Stimulated activated effector memory CD8-positive, alpha-beta T cell treated with anti-CD3 and anti-CD28 coated beads, Interleukin-12 subunit alpha, Interleukin-12 subunit beta, amount 100 ng/mL, for 72 hours (primary cell): ENCODE data around the gene PRKD1.

Source experiments
- ATAC-seq: fragments of 150-1000 bp; cut with Tn5 transposase; 2 replicates; pipeline ENCODE4 v1.10.0; 2021
- DNase-seq, 2 donors: peaks; one replicate each; pipeline ENCODE4 v3.0.0; 2021 to 2022; ENCODE audit warnings: low spot score in 2 of 2
- H3K27ac Mint-ChIP-seq: one replicate; pipeline ENCODE4 v1.8.0; 2022; ENCODE audit warnings: mild to moderate bottlenecking, mixed read lengths
- H3K36me3 Mint-ChIP-seq: one replicate; pipeline ENCODE4 v1.8.0; 2022; ENCODE audit warnings: mild to moderate bottlenecking, mixed read lengths
- H3K4me1 Mint-ChIP-seq: one replicate; pipeline ENCODE4 v1.8.0; 2022; ENCODE audit warnings: mixed read lengths
- H3K4me3 Mint-ChIP-seq: one replicate; pipeline ENCODE4 v1.8.0; 2022; ENCODE audit warnings: mild to moderate bottlenecking, mixed read lengths
- H3K9me3 Mint-ChIP-seq: one replicate; pipeline ENCODE4 v1.8.0; 2022; ENCODE audit warnings: mixed read lengths

The PRKD1 gene

DNA sequence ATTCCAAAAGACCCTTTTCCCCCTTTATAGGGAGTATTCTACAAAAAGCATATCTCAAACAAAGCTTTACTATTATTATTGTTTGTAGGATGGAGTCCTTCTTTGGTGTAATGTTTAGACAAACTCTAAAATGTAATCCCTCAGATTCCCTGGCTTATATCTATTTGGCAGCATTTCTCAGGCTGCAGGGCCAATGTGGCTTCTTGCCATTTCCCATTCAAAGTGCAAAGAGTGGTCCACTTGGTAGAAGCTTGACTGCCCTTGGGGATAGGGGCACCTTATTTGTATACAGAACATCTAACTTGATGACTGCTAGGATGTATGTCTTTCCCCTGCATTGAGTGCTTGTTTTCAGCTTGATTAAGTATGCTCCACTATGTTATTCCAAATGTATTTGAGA, 242.7 kb downstream of the PRKD1 start:
- H3K4me3 Mint-ChIP-seq = no peak overlapping the region
- H3K4me1 Mint-ChIP-seq = no peaks in the 10 kb centered on the region
- H3K9me3 Mint-ChIP-seq = peaks cover 26% of the 10 kb centered on the region
- ATAC-seq (no peak), DNase-seq (no peak)
- H3K36me3 Mint-ChIP-seq = no peaks in the 10 kb centered on the region
- no peak overlapping the region for H3K27ac Mint-ChIP-seq

DNA sequence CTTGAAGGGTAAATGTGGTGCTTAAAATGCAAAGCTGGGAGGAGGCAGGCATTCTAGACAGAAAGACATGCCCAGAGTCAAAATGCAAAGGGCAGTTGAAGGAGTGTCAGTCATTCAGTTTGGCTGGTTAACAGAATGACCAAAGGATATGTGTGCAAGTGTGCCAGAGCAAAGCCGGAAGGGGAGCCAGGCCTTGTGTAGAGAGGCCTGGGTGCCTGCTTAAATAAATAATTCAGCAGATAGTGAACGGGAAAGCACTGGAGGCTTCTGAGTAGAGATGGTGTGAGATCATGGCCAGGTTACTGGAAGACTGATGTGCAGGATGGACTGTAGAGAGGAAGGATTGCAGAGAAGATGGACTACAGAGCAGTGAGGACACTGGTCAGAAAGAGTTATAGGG, 244.9 kb downstream of the PRKD1 start:
- peaks cover 23% of the 10 kb centered on the region for H3K9me3 Mint-ChIP-seq
- DNase-seq (no peak), ATAC-seq (no peak)
- H3K36me3 Mint-ChIP-seq = no peaks in the 10 kb centered on the region
- no peaks in the 10 kb centered on the region for H3K4me1 Mint-ChIP-seq
- H3K27ac Mint-ChIP-seq = no peak overlapping the region
- no peak overlapping the region for H3K4me3 Mint-ChIP-seq

- ATAC-seq (no peak), DNase-seq (no peak)
- Mint-ChIP-seq H3K36me3 (no peaks in the 10 kb centered on the region), H3K27ac (no peak overlapping the region), H3K4me1 (no peaks in the 10 kb centered on the region), H3K9me3 (peaks cover 21% of the 10 kb centered on the region), H3K4me3 (no peak overlapping the region)
These were observed 246.3 kb downstream of the PRKD1 start for GRCh38 chr14:29681316-29681715.

GRCh38 chr14:29674566-29675285, 252.9 kb downstream of the PRKD1 start:
- DNase-seq = no peak
- peaks cover 13% of the 10 kb centered on the region for H3K9me3 Mint-ChIP-seq
- H3K4me1 Mint-ChIP-seq = no peaks in the 10 kb centered on the region

DNA sequence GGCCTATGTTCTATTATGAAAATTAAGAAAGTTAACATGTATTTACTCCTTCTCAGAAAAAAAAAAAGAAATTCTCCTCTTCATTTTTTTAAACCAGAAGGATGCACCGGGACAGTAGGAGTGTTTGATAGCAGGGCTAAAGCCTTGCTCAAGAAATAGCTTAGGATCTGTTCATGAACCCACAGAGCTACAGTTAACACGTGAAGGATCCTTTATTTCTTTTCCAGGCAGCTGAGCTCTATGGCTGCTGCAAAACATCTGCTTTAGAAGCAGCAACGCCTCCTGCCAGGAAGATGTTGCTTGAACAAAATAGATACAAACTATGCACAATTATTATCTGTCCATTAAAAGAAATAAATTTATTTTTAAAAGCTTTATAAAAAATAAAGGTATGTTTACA, 254.8 kb downstream of the PRKD1 start:
- H3K27ac Mint-ChIP-seq = no peak overlapping the region
- no peaks in the 10 kb centered on the region for H3K4me1 Mint-ChIP-seq
- no peaks in the 10 kb centered on the region for H3K36me3 Mint-ChIP-seq
- peaks cover 13% of the 10 kb centered on the region for H3K9me3 Mint-ChIP-seq
- H3K4me3 Mint-ChIP-seq = no peak overlapping the region
- no peak for ATAC-seq
- DNase-seq = no peak

More at GRCh38 chr14:29674566-29675285, 252.9 kb downstream of the PRKD1 start:
- Mint-ChIP-seq H3K36me3 (no peaks in the 10 kb centered on the region), H3K4me3 (no peak overlapping the region), H3K27ac (no peak overlapping the region)
- ATAC-seq = no peak

DNA sequence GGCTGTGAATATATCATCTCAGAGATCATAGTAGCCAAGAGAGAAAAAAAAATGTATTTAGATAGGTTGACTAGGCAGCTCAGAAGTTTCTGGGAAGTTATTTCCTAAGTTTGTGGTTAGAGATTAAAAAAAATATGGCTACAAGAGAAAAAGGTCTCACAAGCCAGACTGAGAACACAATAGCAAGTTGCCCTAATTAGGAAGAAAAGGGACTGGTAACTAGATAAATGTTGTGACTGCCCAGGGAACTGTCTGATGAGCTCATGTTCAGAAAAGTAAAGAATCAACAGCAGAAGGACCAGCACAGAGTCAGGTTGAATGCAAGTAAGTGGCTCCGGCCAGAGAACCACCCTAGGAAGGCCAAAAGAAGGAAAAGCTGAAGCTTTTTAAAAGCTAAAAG, 256.6 kb downstream of the PRKD1 start:
- no peak overlapping the region for H3K4me3 Mint-ChIP-seq
- peaks cover 13% of the 10 kb centered on the region for H3K9me3 Mint-ChIP-seq
- H3K4me1 Mint-ChIP-seq = no peaks in the 10 kb centered on the region
- no peak overlapping the region for H3K27ac Mint-ChIP-seq
- ATAC-seq (no peak), DNase-seq (no peak)
- H3K36me3 Mint-ChIP-seq = no peaks in the 10 kb centered on the region

GRCh38 chr14:29668201-29668600, 259.4 kb downstream of the PRKD1 start:
- H3K27ac Mint-ChIP-seq = no peak overlapping the region
- no peaks in the 10 kb centered on the region for H3K36me3 Mint-ChIP-seq
- no peak for DNase-seq

DNA sequence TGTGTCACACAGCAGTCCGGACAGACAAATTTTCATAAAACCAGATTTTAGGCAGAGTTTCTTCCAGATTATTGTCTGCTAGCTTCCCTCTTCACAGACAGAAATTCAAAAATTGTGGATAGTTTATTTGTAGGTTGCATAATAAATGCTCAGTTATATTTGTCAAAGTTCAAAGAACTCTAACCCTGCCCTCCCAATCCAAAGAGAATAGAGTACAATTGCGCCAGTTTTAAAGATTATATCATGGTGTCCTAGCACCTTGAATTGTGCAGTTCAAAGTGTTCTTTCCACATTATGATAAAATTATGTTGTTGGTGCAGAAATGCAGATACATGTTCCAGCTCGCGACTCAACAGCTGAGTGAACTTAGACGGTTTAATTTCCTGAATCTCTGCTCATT, 263.1 kb downstream of the PRKD1 start:
- Mint-ChIP-seq H3K36me3 (no peaks in the 10 kb centered on the region), H3K9me3 (peaks cover 4% of the 10 kb centered on the region), H3K4me1 (no peaks in the 10 kb centered on the region), H3K27ac (no peak overlapping the region), H3K4me3 (no peak overlapping the region)
- ATAC-seq = no peak
- no peak for DNase-seq

More at GRCh38 chr14:29668201-29668600, 259.4 kb downstream of the PRKD1 start:
- no peak for ATAC-seq
- no peaks in the 10 kb centered on the region for H3K4me1 Mint-ChIP-seq
- H3K9me3 Mint-ChIP-seq = peaks cover 11% of the 10 kb centered on the region
- H3K4me3 Mint-ChIP-seq = no peak overlapping the region

DNA sequence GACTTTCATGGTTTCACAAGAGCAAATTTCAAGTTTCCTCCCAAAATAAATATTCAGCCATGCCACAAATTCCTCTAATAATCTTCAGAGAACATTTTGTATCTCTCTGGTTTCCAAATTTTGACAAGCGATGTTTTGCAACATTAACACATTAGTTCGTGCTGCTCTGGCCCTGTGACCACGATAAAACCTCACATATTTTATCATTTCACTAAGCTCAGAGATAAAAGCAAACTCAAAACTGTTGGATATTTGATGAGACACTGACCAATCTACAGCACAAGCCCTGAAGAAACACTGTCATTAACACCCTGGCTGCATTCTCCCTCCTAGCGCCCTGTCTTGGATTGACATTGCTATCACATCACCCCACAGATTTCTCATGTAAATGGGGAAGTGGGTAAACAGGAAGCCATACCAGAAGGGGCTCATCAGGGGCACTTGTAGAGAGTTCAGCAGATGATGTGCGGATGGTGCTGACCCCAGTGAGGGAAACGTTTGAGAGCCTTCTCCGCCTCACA, 264.3 kb downstream of the PRKD1 start:
- no peak overlapping the region for H3K27ac Mint-ChIP-seq
- DNase-seq = no peak
- H3K4me1 Mint-ChIP-seq = no peaks in the 10 kb centered on the region
- H3K4me3 Mint-ChIP-seq = no peak overlapping the region
- peaks cover 6% of the 10 kb centered on the region for H3K9me3 Mint-ChIP-seq
- H3K36me3 Mint-ChIP-seq = no peaks in the 10 kb centered on the region
- ATAC-seq = no peak

DNA sequence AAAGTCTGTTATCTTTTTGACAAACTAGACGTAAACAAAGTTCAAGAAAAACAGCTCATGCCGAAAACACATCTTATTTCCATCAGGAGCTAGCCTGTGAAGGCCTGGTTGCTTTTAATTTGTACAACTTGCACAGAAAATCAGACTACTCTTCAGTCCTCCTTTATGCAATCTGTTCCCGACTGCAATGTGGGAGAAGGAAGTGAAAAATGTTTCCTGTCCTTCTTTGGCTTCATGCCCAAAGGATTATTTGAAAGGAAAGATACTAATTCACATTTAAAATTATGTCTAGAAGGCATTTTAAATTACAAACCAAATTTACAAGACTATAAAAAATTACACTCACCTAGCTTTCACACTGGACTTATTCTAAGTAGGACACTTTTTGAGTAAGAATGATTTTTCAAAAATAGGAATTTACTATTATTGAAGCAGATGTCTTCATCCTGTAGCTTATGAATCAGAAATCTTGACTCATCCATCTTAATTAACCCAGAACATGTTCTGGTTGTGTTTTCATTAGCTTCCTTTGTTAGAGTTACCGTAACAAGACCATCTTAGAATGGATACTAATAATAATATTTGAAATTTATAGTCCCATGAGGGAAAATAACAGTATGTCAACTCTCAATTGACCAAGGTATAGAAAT, 272.6 kb downstream of the PRKD1 start:
- Mint-ChIP-seq H3K4me1 (no peaks in the 10 kb centered on the region), H3K27ac (no peak overlapping the region), H3K9me3 (peaks cover 13% of the 10 kb centered on the region), H3K4me3 (no peak overlapping the region), H3K36me3 (no peaks in the 10 kb centered on the region)
- ATAC-seq (no peak), DNase-seq (no peak)

GRCh38 chr14:29653303-29653702, 274.3 kb downstream of the PRKD1 start:
- Mint-ChIP-seq H3K4me3 (no peak overlapping the region), H3K9me3 (peaks cover 15% of the 10 kb centered on the region), H3K4me1 (no peaks in the 10 kb centered on the region), H3K36me3 (no peaks in the 10 kb centered on the region), H3K27ac (no peak overlapping the region)
- ATAC-seq (no peak), DNase-seq (no peak)

DNA sequence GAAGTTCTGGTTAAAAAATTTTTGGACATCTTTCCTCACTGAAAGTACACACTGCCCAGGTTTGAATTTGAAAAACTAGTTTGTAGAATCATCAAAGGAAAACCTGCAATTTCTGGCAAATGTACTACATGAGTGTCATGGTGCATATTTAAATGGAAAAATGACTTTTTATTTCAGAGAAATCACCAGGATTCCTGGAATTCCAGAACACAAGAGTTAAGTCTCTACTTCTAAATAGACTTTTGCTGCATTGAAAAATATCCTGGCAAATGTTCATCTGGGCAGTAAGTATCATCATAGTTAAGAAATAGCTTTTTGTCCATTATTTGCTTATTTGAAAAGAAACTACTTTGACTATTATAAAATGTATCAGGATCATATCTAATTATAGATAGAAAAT, 275.1 kb downstream of the PRKD1 start:
- DNase-seq (no peak), ATAC-seq (no peak)
- peaks cover 19% of the 10 kb centered on the region for H3K9me3 Mint-ChIP-seq
- H3K36me3 Mint-ChIP-seq = no peaks in the 10 kb centered on the region
- no peak overlapping the region for H3K4me3 Mint-ChIP-seq
- no peaks in the 10 kb centered on the region for H3K4me1 Mint-ChIP-seq
- H3K27ac Mint-ChIP-seq = no peak overlapping the region

- Mint-ChIP-seq H3K4me1 (no peaks in the 10 kb centered on the region), H3K9me3 (peaks cover 22% of the 10 kb centered on the region), H3K36me3 (no peaks in the 10 kb centered on the region), H3K4me3 (no peak overlapping the region), H3K27ac (no peak overlapping the region)
- DNase-seq (no peak), ATAC-seq (no peak)
These were observed 276.9 kb downstream of the PRKD1 start for GRCh38 chr14:29650554-29651269.

DNA sequence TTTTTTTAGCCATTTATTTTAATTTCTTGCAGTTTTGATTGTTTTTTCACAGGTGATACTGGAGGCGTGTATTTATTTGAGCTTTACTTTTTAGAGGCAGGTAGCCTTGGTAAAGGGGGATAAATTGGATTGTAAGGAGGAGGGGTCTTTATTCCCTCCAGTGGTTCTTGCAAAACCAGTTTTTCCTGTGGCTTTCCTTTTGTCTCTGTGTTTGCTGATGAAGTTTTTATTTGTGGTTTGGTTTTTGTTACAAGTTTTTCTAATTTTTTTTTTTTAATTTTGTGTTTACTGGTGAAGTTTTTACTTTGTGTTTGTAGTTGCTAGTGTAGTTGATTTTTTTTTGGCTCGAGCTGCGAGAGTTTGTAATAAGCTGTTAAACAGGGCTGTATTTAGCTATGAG, 278.5 kb downstream of the PRKD1 start:
- no peak overlapping the region for H3K4me3 Mint-ChIP-seq
- ATAC-seq = no peak
- H3K36me3 Mint-ChIP-seq = no peaks in the 10 kb centered on the region
- H3K4me1 Mint-ChIP-seq = no peaks in the 10 kb centered on the region
- no peak overlapping the region for H3K27ac Mint-ChIP-seq
- no peak for DNase-seq
- peaks cover 26% of the 10 kb centered on the region for H3K9me3 Mint-ChIP-seq

- no peak overlapping the region for H3K4me3 Mint-ChIP-seq
- no peaks in the 10 kb centered on the region for H3K4me1 Mint-ChIP-seq
- peaks cover 24% of the 10 kb centered on the region for H3K9me3 Mint-ChIP-seq
- H3K36me3 Mint-ChIP-seq = no peaks in the 10 kb centered on the region
- DNase-seq (no peak), ATAC-seq (no peak)
- no peak overlapping the region for H3K27ac Mint-ChIP-seq
These were observed 279.6 kb downstream of the PRKD1 start for GRCh38 chr14:29648045-29648444.

DNA sequence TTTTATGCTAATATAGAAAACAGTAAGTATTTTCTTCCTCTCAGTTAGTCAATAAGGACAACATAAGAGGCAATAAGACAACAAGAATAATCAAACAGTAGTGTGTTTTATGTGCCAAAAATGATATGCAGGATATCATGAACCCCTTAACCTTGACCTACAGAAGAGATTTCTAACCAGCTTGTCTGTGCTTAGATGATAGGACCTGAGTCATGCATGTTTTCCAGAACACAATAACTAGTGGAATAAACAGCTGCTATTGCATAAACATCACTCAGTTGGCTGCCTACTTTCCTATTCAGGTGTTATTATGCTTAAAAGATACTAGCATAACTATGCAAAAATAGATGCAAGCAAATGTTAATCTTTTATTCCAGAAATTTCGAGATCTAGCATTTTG, 282.5 kb downstream of the PRKD1 start:
- H3K4me3 Mint-ChIP-seq = no peak overlapping the region
- no peak for DNase-seq
- H3K4me1 Mint-ChIP-seq = no peaks in the 10 kb centered on the region
- H3K9me3 Mint-ChIP-seq = peaks cover 20% of the 10 kb centered on the region
- no peaks in the 10 kb centered on the region for H3K36me3 Mint-ChIP-seq
- H3K27ac Mint-ChIP-seq = no peak overlapping the region
- no peak for ATAC-seq
